Astrocyte of the hippocampus (primary cell): ENCODE data around the gene UQCC5.

ENCODE experiments used
- DNase-seq: peaks from one replicate; pipeline ENCODE4 v3.0.0; 2011; ENCODE audit warnings: low read depth, low spot score

Gene UQCC5

DNA sequence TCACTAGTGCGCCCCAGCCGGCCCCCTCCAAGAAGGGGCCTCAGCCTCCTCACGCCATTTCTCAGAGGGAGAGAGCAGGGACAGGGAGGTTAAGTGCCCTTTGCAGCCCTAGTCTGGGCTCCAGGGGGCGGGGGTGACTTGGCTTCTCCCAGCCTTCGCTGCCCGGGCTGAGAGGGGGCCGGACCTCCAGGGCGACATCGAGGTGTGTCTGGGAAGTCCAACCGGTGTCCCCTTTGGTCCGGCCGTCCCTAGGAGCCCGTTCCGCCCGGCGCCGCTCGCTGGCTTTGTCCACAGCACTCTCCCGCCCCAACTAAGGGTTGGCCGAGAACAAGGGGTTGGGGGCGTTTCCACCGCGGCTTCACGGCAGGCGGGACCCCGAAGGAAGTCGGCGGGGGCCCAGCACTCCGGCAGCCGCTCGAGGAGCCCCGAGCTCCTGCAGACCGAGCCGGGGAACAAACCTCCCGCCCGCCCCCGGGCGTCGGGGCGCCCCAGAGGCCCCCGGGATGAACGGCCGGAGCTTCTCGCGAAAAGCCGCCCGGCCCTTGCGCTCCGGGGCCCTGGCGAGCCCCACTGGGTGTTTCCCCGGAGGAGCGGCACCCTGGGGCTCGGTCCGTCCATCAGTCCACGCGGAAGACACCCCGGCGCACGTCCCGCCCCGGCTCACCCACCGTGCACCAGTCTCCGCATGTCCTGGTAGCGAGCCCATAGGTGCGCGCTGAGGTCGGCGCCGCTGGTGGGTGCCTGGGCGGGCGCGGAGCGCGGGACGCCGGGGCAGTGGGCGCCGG lies 3.4 kb upstream of the UQCC5 start:
- DNase-seq, result peak; percentile 64

DNA sequence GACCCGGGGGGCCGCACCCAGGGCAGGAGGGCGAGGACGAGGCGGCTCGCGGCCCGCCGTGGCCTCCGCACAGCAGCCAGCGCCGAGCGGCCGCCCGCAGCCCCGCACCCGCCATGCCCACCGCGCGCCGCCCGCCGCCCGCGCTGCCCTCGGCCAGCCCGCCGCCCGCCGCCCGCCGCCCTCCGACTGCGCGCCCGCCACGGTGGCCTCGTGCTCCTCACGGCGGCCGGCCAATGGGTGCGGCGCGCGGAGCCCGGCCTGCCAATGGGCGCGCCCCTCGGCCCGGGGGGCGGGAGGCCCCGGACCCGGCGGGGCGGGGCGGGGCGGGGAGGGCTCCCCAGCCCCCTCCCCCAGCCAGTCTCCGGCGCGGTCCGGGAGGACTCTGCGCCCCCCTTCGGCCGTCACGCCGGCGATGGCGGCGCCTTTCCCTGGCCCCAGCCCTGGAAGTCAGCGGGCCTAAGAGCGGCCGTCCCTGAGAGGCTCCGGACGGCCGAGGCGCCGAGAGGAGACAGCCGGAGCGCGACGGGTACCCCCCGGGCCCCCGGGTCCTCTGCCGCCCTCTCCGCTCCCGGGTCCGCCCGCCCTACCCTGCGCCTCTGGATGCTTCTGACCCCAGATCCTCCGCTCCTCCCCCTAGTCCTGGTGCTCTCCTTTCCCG lies 2.7 kb upstream of the UQCC5 start, which contains the start of gene NT5DC2:
NT5DC2 (minus strand) TSS at position 235 of the 658 bp plus-strand sequence; CDS start at position 115, 120 bp downstream.
- DNase-seq, result peak; percentile 91

DNA sequence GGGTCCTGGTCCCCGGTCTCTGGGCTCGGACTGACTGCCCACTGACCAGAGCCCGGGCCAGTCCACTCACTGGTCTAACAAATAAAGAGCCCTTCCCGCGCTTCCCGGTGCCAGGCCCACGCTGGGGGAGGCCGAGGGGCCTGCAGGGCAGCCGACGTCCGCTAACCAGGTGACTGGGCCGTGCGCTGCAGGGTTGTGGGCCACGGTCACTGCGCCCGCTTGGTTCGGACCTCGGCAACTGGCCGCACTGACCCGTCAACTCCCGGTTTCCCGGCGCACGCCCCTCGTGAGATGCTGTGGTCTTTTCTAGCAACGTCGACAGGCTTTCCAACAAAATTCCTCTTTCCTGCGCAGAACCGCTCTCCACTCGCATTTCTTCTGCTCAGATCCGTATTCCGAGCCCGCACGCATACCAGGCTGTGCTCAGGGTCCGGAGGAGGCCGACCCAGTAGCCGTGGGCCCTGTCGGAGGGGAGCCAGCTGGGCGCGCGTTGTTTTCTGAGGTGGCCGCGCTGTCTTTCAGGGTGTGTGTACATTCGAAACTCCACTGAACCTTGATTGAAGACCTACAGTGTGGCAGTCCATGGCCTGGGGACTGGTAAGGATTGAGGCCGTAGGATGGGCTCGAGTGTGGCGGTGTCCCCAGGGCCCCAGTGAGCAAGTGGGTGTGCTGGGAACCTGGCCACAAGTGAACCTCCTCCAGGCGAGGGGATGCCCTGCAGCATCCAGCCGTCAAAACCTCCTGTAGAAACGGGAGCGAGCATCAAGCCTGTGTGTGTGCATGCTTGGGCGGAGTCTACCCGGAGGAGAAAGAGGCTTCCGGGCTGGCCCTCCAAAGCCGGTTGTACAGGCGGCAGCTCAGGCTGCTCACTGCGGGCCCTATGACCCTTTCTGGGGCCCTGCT lies 1.9 kb upstream of the UQCC5 start:
- DNase-seq, result peak; percentile 46

DNA sequence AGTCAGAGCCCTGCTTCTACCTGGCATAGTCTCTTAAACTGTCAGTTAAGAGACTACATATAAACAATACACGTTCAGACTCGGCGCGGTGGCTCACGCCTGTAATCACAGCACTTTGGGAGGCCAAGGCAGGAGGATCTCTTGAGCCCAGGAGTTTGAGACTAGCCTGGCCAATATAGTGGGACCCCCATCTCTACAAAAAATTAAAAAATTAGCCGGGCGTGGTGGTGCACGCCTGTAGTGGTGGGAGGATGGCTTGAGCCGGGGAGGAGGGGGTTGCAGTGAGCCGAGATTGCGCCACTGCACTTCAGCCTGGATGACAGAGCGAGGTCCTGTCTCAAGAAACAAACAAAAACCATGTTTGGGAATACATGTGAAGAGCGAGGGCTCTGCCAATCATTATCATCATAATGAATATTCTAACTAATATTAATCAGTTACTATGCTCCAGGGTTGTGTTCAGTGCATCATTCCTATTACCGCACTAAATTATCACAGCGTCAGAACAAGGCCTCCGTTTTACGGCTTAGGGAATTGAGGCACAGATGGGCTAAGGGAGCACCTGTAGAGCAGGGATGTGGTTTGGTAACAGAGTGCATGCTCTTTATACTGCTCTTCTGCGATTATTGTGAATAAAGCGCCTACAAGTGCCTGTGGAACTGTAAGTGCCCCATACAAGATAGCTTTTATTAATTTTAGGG lies 844 bp upstream of the UQCC5 start:
- no peak for DNase-seq

DNA sequence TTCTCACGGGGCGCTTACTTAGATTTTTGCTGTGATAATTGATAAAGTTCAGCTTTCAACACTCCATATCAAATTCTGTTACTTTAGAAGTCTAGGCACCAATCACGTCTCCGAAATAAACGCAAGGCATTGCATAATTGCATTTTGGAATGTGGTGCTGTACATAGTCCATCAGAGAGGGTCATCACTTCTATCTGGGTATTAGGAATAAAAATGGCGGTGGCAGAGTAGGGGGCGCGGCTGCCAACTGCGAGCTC lies 365 bp upstream of the UQCC5 start:
- no peak for DNase-seq

DNA sequence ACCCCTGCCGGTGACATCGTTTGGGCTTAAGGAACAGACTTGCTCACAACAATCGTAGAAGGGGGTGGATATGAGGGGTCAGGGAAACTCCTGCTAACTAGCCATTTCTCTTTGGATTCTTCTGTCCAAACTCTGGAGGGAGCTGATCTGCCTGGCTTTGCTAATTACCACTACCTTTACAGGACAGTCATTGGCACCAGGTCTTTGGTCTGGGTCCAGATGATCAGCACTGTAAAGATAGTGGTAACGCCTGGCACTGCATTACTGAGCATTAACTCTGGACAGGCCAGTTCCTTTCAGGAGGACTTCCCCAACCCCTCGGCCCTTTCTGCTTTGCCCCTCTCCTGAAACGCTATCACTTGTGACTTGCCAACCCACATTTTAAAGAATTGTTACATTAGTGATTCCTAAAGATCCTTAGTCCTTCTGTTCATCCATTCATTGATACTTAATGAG lies 788 bp downstream of the UQCC5 start:
- DNase-seq, result no peak

DNA sequence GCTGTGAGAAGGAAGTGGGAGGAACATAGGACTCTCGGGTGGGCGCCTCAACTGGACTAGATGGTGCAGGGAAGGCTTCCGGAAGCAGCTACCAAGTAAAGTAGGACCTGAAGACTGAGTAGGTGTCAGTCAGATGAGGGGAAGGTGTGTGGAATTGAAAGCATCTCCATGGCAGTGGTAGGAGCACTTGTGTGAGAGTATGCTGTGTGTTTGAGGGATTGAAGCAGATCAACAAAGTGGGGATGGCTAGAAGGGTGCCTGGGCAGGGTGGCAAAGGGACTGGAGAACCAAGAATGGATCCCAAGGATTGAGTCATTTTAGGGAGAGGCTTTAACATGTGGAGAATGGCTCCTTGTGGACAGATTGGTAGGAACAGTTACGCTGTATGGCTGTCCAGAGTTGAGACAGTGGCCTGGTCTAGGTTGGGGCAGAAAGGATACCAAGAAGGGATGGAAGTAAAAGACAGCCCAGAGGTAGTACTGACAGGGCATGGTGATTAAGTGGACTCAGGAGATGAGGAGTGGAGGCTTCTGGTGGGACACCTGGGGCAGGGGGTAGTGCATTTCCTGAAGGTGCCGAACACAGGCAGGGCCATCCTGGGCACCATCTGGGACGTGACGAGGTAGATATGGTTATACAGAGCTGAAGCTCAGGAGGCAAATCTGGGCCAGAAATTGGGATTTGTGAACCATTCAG lies 1.5 kb downstream of the UQCC5 start:
- DNase-seq, result no peak

DNA sequence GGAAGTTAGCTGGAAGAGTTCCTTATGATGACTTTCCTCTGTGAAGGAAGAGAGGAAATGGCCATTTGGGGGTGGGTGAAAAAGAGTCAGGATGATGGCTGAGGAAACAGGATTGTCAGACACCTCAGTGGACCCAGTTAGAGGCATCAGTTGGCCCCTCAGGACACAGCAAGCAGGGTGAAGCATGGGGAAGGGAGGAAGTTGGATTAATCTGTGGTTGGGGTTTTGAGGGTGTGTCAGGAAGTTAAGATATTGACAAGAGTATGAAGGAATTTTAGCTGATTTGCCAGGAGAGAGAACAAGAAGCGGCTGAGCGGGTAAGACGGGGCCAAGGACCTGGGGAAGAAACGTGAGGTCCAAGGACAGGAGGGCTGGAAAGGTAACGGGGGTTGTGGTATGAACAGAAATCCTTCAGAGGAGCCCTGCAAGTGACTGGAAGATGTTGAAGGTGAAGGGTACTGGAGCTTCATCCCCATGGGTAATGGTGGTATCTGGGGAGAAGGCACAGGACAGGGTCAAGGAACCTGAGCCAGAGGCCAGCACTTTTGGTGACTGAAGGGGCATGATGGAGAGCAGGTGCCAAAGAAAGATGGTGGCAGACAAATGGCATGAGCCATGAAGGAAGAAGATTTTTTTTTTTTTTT lies 2.7 kb downstream of the UQCC5 start:
- no peak for DNase-seq

DNA sequence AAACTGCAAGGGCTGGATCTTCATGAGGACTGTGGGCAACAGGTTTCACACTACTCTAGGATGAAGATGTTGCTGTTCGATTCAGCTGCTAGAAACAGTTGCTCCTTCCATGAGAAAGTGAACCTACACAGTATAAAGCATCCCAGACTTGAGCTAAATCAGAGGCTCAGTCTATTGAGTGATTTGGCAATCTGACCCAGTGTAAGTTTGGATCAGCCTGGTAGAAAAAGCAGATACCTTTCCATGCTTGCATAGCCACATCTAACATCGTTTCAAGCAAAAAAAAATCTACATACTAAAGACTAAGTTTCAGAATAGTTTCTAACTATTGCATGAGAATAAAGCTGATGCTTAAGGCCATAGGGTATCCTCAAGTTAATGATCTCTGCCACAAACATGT lies 4.6 kb downstream of the UQCC5 start:
- no peak for DNase-seq

DNA sequence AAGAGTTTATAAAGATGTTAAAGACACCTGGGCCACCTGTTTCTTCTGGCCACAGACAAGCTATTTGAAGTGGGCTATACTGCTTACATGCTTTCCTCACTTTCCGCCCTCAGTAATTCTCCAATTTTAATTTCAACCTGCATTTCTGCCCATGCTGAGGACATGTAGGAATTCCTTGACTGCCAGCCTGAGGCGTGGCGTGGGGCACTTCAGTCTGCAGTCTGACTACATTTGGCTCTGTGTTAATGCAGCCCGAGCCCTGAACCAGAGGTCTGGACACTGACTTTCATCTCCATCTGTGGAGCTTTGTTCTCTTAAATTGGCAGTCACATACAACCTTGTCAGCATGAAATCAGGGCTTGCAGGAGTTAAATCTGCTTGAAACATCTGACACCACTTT lies 8.5 kb downstream of the UQCC5 start:
- no peak for DNase-seq

DNA sequence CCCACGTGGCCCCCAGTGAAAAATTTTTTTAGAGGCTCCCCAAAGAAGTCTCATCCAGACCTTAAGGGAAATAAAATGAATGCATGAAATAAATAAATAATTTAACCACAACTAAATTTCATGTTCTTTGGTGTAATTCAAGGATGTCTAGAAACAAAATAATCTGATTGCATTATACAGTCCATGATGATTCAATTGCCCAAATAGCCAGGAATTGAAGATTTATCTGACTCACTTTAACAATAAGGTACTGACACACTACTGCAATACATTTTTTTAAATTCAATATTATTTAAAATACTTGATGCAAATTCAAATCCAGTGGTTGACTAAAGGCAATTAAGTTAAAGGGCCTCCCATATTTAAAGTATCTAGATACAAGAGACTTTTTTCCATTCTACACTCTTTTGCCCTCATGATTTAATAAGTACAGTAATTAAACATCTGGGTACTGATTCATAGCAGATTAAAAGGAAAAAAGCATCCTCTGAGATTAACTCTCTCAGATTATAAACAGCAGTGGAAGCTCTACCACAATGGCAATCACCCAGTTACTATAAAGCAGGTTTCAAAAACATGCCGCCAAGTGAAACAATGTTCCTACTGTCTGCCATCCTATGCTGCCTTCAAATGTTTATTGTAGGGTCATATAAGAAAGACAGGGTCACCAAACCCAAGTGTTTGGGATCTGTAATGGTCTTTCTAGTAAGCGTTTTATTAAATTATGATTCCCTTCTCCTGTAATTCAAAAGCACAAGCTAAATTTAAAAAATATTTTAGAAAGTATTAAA lies 9.9 kb downstream of the UQCC5 start:
- DNase-seq, result no peak

DNA sequence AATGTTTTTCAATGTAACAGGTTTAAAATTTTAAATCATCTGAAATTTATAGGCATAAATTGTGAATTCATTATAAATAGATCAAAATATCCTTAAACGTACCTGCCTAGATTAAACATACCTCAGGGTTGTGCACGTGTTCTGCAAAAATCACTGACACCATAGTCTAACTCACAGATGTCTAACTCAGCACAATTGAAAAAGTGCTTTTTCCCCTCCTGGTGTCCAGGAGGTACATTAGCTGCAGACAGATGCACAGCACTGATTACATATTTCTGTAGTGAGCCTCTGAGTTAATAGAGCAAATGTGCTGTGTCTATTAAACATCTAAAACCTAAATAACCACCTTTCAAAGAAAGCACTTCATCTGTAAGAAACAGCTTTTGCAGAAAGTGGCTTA lies 10.7 kb downstream of the UQCC5 start:
- no peak for DNase-seq

DNA sequence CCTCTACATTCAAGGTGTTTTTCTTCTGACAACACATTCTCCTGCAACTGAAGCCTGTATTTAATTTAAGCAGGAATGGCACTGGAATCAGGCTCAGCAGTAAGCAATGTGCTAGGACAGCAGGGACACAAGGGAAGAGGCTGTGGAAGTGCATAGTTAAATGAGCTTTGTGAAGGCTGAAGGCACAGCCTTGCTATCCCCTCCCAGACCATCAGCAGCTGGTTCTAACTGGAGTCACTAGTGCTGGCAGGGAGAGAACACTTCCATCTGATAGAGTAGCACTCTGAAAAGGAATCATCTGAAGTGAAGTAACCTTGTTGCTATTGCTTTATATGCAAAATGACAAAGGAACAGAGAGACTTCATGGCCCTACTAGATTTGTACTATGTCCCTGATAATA lies 14.7 kb downstream of the UQCC5 start:
- no peak for DNase-seq

DNA sequence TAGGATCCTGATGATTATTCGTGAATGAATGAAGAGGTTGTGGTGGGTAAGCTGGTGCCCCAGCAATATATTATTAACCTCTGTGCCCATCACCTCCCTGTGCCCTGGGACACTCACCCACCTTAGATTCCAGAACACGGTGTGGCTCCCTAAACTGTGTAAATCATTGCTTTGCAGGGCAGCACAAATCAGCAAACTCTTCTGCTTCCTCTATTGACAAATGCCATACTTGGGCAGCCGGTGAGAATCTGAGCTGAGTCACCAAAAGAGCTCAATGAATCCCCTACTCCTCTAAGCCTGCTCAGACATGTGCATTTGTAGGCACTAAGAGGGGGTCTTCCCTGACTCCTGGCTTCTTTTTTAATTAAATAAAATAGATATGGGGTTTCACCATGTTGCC lies 15.7 kb downstream of the UQCC5 start:
- peak; percentile 25 for DNase-seq

DNA sequence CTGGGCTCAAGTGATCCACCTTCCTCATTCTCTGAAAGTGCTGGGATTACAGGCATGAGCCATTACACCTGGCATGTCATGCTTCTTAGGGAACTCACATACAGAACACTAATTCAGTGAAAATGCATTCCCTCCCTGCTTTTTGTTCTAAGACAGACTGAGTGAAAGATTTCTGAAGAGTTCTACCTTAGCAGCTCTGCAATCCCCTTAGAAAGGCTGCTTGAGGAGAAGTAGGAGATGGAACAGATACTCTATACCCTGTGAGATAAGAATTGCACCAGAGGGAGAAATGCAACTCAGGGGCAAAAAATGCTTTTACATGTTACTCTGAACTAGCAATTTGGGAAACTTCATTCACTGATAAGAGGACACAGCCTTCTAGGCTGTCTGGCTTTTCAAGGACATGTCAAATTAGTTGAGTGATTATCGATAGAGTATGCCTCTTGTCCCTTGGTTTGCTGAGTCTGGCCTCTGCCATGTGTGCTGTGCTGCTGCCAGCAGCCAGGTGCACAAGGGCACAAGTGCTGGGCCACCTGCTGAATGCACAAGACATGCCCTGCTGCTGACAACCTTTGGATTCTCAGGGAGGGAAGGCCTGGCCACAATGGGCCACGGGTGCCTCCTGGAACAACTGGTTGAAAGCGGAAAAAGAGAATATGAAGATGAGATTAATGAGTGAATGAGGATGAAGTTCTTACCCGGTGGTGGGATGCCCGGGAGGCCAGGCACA lies 17.8 kb downstream of the UQCC5 start:
- no peak for DNase-seq

DNA sequence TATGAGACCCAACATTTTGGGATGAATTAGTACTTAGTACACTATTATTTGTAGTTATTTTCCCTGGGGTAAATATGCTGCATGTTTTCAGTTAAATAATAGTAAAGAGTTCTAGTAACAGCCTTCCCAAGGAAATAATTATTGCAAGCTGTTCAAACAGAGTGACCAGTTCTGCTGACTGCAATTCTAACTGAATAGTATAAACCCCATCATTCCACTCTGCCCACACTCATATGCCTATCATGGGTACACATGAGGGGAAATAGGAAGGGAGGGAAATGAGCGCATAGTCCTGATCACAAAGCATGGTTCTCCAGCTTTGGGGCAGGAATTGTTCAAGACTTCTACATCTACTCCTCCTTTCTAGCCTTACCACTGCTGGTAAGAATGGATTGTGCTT lies 18.7 kb downstream of the UQCC5 start:
- no peak for DNase-seq

DNA sequence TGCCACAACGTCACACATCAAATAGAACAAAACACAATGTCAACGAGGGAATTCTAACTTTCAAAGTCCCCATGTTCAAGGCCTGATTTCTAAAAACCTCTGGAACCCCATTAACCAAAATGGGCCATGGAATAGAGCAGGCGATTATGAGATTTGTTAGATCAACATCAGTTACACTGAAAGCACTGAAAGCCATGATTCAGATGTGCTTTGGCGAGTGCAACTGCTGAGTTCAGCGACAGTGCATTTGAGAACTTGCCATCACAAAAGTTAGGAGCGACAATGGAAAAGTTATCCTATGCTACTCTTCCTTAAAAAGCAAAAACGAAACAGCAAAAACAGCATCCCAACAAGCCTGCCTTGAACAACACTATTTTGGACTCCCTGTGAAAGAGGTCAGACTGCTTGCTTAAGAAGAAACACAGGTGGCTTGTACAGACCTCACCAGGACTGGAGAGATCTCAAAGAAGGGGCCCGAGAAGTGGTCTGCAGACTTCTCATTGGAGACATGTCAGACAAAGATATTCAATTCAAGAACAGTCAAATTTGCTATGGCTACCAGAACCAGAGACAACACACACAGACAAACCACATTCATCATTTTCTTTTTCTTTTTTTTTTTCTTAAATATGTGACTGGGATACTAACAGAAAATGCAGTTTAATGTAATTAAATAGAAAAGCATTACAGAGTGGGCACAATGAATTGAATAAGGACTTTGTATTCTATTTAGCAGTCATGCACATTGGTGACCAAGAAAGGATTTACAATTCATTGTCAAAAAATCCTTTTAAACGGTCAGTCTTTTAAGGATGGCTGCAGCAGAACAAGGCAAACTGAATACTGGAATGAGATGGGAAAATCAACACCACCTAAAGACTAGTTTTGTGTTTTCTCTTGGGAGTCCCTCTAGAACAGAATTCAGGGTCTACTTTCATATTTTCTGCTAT lies 20.9 kb downstream of the UQCC5 start:
- DNase-seq, result no peak

DNA sequence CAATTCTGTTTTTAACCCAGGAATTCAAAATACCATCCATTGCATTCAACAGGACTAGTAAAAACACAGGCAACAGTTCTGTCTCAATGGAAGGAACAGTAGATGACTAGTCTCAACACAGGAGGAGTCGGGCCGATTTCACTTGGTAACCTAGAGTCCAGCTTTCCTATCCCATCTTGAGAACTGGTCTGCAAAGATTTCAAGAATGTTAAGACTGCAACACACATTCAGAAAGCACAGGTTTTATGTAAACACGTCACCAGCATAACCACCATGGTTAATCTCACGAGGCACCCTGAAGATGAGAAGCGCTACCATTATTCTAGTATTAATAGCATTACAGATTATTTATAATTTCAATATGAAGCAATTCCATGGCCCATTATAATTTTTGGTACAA lies 22.0 kb downstream of the UQCC5 start:
- peak; percentile 40 for DNase-seq
